Measurements from ENCODE around the gene TRIM72.
"Not testable (repeated sequence)": the region's sequence is repeated elsewhere in the genome, so short reads cannot be mapped to it uniquely, and the experiment has no call there.

TRIM72 gene

GRCh38 chr16:31265329-31266245, 51.7 kb downstream of the TRIM72 start:
- DNase-seq (ENCODE audit: extremely low spot score): peak; percentile 87
- CTCF ChIA-PET: interaction anchor here (1.2 kb wide), 1 partner anchor 11 kb away, joined by 3 read pairs; no protein-coding TSS in a partner anchor
- TF ChIP-seq, protein P1, sequence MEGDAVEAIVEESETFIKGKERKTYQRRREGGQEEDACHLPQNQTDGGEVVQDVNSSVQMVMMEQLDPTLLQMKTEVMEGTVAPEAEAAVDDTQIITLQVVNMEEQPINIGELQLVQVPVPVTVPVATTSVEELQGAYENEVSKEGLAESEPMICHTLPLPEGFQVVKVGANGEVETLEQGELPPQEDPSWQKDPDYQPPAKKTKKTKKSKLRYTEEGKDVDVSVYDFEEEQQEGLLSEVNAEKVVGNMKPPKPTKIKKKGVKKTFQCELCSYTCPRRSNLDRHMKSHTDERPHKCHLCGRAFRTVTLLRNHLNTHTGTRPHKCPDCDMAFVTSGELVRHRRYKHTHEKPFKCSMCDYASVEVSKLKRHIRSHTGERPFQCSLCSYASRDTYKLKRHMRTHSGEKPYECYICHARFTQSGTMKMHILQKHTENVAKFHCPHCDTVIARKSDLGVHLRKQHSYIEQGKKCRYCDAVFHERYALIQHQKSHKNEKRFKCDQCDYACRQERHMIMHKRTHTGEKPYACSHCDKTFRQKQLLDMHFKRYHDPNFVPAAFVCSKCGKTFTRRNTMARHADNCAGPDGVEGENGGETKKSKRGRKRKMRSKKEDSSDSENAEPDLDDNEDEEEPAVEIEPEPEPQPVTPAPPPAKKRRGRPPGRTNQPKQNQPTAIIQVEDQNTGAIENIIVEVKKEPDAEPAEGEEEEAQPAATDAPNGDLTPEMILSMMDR (IDR thresholded peaks at IDR 0.05; ENCODE audit: control extremely low read depth, extremely low read depth, low read depth, missing control alignments): no peak

DNA sequence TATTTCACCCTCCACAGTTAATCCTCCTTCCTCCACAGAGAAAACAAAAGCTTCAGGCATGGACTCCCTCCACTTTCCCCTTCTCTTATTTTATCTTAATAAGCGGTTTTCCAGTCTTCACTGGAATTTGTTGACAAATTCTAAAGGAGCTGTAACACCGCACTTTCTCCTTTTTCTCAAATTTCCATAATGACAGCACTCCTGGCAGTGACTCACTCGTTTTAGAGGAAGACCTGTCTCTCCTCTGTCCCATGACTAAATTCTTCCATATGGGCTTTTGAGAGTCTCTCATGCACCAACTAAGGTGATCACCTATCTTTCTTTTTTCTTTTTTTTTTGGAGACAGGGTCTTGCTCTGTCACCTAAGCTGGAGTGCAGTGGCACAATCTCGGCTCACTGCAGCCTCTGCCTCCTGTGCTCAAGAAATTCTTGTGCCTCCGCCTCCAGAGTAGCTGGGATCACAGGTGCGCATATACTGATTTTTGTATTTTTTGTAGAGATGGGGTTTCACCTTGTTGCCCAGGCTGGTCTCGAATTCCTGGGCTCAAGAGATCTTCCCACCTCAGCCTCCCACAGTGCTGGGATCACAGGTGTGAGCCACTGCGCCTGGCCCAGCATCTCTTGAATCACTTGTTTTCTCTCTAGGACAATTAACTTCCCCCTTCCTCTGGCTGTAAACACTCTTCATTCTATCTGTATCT, 53.6 kb downstream of the TRIM72 start:
- POLR2A ChIA-PET: no interaction called here
- no peak for DNase-seq (ENCODE audit: extremely low spot score)
- TF ChIP-seq, protein P1 (IDR thresholded peaks at IDR 0.05; ENCODE audit: control extremely low read depth, extremely low read depth, low read depth, missing control alignments): no peak

More at GRCh38 chr16:31265329-31266245, 51.7 kb downstream of the TRIM72 start:
- POLR2A ChIA-PET: no interaction called here

GRCh38 chr16:31268033-31268365, 54.1 kb downstream of the TRIM72 start:
- CTCF ChIA-PET: interaction anchor here (1.1 to 1.6 kb wide), 4 partner anchors 9 to 60 kb away, joined by 3 to 5 read pairs (median 3); no protein-coding TSS in a partner anchor
- TF ChIP-seq, protein P1 (IDR thresholded peaks at IDR 0.05; ENCODE audit: control extremely low read depth, extremely low read depth, low read depth, missing control alignments): no peak
- no peak for DNase-seq (ENCODE audit: extremely low spot score)
- POLR2A ChIA-PET: no interaction called here

More for the DNA sequence above, 53.6 kb downstream of the TRIM72 start:
- CTCF ChIA-PET: interaction anchor here (1.0 kb wide), 1 partner anchor 116 kb away, joined by 3 read pairs; no protein-coding TSS in a partner anchor

GRCh38 chr16:31268891-31269290, 55.0 kb downstream of the TRIM72 start:
- DNase-seq (ENCODE audit: extremely low spot score): no peak
- TF ChIP-seq, protein P1 (IDR thresholded peaks at IDR 0.05; ENCODE audit: control extremely low read depth, extremely low read depth, low read depth, missing control alignments): no peak
- CTCF ChIA-PET: interaction anchor here (1.0 to 1.6 kb wide), 5 partner anchors 8 to 59 kb away, joined by 3 to 5 read pairs (median 3); no protein-coding TSS in a partner anchor
- POLR2A ChIA-PET: no interaction called here

GRCh38 chr16:31269541-31269940, 55.6 kb downstream of the TRIM72 start:
- CTCF ChIA-PET: interaction anchor here (0.6 to 1.6 kb wide), 4 partner anchors 13 to 58 kb away, joined by 3 to 4 read pairs (median 3); no protein-coding TSS in a partner anchor
- DNase-seq (ENCODE audit: extremely low spot score): no peak
- TF ChIP-seq, protein P1 (IDR thresholded peaks at IDR 0.05; ENCODE audit: control extremely low read depth, extremely low read depth, low read depth, missing control alignments): no peak
- POLR2A ChIA-PET: no interaction called here

DNA sequence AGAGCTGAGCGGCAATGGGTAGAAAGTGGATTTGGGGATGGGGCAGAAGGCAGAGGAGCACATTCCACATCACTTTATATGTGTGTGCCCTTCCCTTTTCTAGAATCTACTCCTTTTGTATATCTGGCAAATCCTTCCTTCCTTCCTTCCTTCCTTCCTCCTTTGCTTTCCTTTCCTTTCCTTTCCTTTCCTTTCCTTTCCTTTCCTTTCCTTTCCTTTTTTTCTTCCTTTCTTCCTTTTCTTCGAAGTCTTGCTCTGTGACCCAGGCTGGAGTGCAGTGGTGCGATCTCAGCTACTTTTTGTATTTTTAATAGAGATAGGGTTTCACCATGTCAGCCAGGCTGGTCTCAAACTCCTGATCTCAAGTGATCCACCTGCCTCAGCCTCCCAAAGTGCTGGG, 56.1 kb downstream of the TRIM72 start:
- CTCF ChIA-PET: interaction anchor here (0.6 to 1.0 kb wide), 2 partner anchors 14 to 16 kb away, joined by 3 to 4 read pairs; no protein-coding TSS in a partner anchor

More for the DNA sequence above, 56.1 kb downstream of the TRIM72 start:
- POLR2A ChIA-PET; DNase-seq (ENCODE audit: extremely low spot score): not testable (repeated sequence)

Data from GM10248 (cell line).